ENCODE measurements around the gene ADCY5. TPM values are rescaled to one million over a fixed set of nuclear protein-coding genes. Genes with fewer than 3 reads are reported as not detected.

The ADCY5 gene
- total RNA-seq, 1 donor from 2014 or later = 0.67 TPM

DNA sequence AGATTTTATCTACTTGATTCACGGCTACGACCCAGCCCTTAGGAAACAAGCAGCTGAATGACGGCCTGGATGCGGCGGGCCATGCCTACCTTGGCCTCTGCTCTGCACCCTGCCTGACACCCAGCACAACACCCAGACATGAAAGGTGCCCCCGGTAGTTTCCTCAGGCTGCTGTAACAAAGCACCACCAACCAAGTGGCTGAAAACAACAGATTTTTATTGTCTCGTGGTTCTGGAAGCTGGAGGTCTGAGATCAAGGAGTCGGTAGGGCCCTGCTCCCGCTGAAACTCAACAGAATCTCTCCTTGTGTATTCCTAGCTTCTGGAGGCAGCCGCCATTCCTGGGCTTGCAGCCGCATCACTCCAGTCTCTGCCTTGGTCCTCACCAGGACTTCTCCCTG lies 111.7 kb downstream of the ADCY5 start:
- DNase-seq (ENCODE audit: low read depth) = no peak
- Histone ChIP-seq H3K4me3 (ENCODE audit: low read depth, low read length) (no peak overlapping the region), H3K27me3 (ENCODE audit: control insufficient read depth, insufficient read depth, low read length) (peaks cover 7% of the 10 kb centered on the region), H3K36me3 (ENCODE audit: control insufficient read depth, insufficient read depth, low read length) (no peaks in the 10 kb centered on the region)
- TF ChIP-seq, protein P1, sequence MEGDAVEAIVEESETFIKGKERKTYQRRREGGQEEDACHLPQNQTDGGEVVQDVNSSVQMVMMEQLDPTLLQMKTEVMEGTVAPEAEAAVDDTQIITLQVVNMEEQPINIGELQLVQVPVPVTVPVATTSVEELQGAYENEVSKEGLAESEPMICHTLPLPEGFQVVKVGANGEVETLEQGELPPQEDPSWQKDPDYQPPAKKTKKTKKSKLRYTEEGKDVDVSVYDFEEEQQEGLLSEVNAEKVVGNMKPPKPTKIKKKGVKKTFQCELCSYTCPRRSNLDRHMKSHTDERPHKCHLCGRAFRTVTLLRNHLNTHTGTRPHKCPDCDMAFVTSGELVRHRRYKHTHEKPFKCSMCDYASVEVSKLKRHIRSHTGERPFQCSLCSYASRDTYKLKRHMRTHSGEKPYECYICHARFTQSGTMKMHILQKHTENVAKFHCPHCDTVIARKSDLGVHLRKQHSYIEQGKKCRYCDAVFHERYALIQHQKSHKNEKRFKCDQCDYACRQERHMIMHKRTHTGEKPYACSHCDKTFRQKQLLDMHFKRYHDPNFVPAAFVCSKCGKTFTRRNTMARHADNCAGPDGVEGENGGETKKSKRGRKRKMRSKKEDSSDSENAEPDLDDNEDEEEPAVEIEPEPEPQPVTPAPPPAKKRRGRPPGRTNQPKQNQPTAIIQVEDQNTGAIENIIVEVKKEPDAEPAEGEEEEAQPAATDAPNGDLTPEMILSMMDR (IDR thresholded peaks at IDR 0.05; ENCODE audit: insufficient read depth, low read length, poor library complexity, severe bottlenecking) = no peak

DNA sequence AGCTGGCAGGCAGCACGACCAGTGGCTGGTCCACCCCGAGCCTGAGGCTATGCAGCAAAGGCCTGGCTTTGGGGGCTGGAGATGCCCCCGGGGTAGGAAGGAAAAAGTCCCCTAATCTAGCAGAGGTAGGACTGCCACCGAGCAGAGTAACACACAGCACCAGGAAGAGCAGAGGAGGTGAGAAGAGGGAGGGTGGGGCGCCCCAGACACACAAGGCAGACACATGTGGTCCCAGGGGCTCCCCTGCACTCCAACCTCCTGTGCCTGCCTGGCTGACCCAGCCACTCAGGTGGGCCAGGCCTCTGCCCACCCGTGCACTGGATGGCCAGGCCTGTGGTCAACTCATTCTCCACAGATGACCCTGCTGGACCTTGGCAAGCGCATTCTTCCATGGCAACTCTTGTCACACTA lies 112.4 kb downstream of the ADCY5 start:
- H3K4me3 ChIP-seq (ENCODE audit: low read depth, low read length) = no peak overlapping the region
- H3K27me3 ChIP-seq (ENCODE audit: control insufficient read depth, insufficient read depth, low read length) = peaks cover 6% of the 10 kb centered on the region
- TF ChIP-seq, protein P1 (IDR thresholded peaks at IDR 0.05; ENCODE audit: insufficient read depth, low read length, poor library complexity, severe bottlenecking) = no peak
- no peaks in the 10 kb centered on the region for H3K36me3 ChIP-seq (ENCODE audit: control insufficient read depth, insufficient read depth, low read length)
- no peak for DNase-seq (ENCODE audit: low read depth)

DNA sequence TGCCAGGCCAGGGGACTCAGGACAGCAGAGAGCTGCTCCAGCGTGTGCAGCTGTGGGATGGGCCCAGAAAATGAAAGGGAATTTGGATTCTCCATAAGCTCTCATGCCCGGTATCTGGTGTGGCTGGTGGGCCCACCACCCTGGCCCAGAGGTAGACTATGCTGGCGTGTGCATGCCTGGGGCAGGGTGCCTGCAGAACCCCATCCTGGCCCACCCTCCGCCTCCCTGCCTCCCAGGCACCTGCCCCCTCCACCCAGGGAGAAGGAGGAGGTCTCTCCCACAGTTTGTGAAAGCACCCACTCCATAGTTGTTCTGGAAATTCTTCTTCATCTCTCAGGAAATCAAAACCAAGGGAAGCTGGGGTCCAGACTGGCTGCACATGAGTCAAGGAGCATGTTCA lies 112.9 kb downstream of the ADCY5 start:
- peaks cover 6% of the 10 kb centered on the region for H3K27me3 ChIP-seq (ENCODE audit: control insufficient read depth, insufficient read depth, low read length)
- TF ChIP-seq, protein P1 (IDR thresholded peaks at IDR 0.05; ENCODE audit: insufficient read depth, low read length, poor library complexity, severe bottlenecking) = no peak
- no peaks in the 10 kb centered on the region for H3K36me3 ChIP-seq (ENCODE audit: control insufficient read depth, insufficient read depth, low read length)
- H3K4me3 ChIP-seq (ENCODE audit: low read depth, low read length) = no peak overlapping the region
- DNase-seq (ENCODE audit: low read depth) = no peak

DNA sequence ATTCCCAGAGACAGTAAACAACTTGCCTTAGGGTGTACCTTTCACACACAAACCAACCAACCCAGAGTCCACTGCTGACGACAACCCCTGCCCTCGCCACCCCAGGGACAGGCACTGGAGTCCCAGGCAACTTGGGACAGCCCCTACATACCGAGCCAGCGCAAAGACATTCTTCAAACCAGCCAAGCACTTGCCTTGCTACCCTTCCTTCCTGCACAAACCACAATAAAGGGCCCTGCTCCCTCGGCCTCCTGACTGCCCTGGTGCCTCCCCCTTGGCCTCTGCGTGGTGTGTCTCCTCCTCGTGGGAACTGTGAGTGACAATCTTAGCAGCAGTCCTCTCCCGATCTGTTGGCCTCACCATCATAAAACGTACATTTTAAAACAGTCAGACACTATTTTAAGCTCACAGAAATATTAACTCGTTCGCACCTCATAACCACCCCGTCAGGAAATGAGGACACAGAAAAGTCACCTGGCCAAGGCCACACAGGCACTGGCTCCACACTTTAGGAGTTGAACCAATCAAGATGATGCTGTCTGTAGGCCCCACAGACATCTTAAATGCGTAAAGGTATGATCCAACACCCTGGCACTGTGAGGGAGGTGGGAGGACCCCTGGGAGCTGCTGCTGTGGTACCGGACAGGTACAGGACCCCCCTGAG lies 113.8 kb downstream of the ADCY5 start:
- DNase-seq (ENCODE audit: low read depth) = no peak
- TF ChIP-seq, protein P1 (IDR thresholded peaks at IDR 0.05; ENCODE audit: insufficient read depth, low read length, poor library complexity, severe bottlenecking) = no peak

DNA sequence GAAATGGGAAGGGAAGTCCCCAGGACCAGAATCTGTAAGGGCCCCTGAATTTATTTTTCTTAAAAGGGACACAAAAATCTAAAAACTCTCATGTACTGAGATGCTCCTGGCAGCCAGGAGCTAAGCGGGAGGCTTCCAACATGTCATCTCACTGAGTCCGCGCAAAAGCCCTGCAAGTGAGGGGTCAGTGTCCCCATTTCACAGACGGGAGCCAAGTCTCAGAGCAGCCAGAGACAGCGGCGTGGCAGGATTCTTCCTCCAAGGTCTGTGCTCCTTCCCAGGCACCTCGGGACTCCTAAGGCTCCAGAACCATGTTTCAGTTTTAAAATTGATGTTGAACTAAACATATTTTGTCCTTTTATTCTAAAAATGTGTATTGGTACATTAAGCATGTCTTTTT lies 114.8 kb downstream of the ADCY5 start:
- DNase-seq (ENCODE audit: low read depth) = no peak
- Histone ChIP-seq H3K4me3 (ENCODE audit: low read depth, low read length) (no peak overlapping the region), H3K27me3 (ENCODE audit: control insufficient read depth, insufficient read depth, low read length) (peaks cover 6% of the 10 kb centered on the region), H3K36me3 (ENCODE audit: control insufficient read depth, insufficient read depth, low read length) (no peaks in the 10 kb centered on the region)
- TF ChIP-seq, protein P1 (IDR thresholded peaks at IDR 0.05; ENCODE audit: insufficient read depth, low read length, poor library complexity, severe bottlenecking) = no peak

More for the DNA sequence above, 113.8 kb downstream of the ADCY5 start:
- H3K4me3 ChIP-seq (ENCODE audit: low read depth, low read length) = no peak overlapping the region
- no peaks in the 10 kb centered on the region for H3K36me3 ChIP-seq (ENCODE audit: control insufficient read depth, insufficient read depth, low read length)
- H3K27me3 ChIP-seq (ENCODE audit: control insufficient read depth, insufficient read depth, low read length) = peaks cover 6% of the 10 kb centered on the region

DNA sequence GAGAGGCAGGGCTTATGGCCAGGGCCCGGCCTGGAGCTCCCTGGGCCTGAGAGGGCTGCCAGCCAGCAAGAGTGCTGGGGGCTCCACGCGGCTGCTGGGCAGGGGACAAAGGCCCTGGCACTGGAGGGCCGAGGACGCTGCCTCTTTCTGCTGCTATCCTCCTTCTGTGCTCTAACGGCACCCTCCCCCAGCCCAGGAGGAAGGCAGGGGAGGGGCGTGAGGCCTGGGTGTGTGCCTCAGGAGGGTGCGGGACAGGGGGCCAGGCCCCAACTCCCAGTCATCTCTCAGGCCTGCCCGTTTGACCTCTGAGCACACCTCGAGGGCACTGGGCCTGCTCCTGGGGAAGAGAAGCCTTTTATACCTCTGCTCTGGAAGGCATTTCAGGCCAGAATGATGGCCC lies 115.5 kb downstream of the ADCY5 start:
- no peak for DNase-seq (ENCODE audit: low read depth)
- no peaks in the 10 kb centered on the region for H3K36me3 ChIP-seq (ENCODE audit: control insufficient read depth, insufficient read depth, low read length)
- no peak overlapping the region for H3K4me3 ChIP-seq (ENCODE audit: low read depth, low read length)
- TF ChIP-seq, protein P1 (IDR thresholded peaks at IDR 0.05; ENCODE audit: insufficient read depth, low read length, poor library complexity, severe bottlenecking) = no peak
- peaks cover 7% of the 10 kb centered on the region for H3K27me3 ChIP-seq (ENCODE audit: control insufficient read depth, insufficient read depth, low read length)

Measured in kidney epithelial cell (primary cell).